GM19372 (cell line): ENCODE results near the gene C17orf107.

Experiments
- ATAC-seq: cut with Tn5 transposase; IDR thresholded peaks from one replicate; pipeline ENCODE4 v1.9.1; 2021; ENCODE audit warnings: mild to moderate bottlenecking, low read depth, moderate library complexity; ENCODE audit not compliant: unreplicated experiment

C17orf107 gene

DNA sequence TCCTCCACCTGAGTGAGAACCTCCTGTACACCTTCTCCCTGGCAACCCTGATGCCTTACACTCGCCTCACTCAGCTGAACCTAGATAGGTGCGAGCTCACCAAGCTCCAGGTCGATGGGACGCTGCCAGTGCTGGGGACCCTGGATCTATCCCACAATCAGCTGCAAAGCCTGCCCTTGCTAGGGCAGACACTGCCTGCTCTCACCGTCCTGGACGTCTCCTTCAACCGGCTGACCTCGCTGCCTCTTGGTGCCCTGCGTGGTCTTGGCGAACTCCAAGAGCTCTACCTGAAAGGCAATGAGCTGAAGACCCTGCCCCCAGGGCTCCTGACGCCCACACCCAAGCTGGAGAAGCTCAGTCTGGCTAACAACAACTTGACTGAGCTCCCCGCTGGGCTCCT, 33.4 kb downstream of the C17orf107 start:
- no peak for ATAC-seq

DNA sequence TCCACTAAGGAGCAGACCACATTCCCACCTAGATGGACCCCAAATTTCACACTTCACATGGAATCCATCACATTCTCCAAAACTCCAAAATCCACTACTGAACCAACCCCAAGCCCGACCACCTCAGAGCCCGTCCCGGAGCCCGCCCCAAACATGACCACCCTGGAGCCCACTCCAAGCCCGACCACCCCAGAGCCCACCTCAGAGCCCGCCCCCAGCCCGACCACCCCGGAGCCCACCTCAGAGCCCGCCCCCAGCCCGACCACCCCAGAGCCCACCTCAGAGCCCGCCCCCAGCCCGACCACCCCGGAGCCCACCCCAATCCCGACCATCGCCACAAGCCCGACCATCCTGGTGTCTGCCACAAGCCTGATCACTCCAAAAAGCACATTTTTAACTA, 34.3 kb downstream of the C17orf107 start:
- no peak for ATAC-seq

DNA sequence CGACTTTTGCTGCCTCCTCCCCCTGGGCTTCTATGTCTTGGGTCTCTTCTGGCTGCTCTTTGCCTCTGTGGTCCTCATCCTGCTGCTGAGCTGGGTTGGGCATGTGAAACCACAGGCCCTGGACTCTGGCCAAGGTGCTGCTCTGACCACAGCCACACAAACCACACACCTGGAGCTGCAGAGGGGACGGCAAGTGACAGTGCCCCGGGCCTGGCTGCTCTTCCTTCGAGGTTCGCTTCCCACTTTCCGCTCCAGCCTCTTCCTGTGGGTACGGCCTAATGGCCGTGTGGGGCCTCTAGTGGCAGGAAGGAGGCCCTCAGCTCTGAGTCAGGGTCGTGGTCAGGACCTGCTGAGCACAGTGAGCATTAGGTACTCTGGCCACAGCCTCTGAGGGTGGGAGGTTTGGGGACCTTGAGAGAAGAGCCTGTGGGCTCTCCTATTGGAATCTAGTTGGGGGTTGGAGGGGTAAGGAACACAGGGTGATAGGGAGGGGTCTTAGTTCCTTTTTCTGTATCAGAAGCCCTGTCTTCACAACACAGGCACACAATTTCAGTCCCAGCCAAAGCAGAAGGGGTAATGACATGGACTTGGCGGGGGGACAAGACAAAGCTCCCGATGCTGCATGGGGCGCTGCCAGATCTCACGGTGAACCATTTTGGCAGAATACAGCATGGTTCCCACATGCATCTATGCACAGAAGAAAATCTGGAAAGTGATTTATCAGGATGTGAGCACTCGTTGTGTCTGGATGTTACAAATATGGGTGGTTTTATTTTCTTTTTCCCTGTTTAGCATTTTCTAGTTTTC, 35.0 kb downstream of the C17orf107 start:
- ATAC-seq = no peak

DNA sequence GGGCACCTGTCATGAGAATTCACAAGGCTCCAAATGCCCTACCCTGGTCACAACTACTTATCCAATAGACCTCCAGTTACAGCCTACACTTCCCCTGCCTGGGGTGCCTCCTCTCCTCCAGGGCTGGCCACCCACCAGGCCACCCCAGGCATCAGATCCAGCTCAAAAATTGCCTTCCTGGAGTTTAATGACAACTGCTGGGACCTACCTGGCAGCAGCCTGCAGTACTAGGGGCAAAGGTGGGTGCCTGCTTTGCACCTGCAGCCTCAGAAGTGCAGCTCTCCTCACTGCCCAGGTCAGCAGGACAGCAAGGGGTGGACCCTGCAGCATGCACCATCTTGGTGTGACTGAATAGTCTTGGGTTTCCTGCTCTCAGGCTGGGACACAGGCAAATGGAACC, 36.3 kb downstream of the C17orf107 start:
- no peak for ATAC-seq

DNA sequence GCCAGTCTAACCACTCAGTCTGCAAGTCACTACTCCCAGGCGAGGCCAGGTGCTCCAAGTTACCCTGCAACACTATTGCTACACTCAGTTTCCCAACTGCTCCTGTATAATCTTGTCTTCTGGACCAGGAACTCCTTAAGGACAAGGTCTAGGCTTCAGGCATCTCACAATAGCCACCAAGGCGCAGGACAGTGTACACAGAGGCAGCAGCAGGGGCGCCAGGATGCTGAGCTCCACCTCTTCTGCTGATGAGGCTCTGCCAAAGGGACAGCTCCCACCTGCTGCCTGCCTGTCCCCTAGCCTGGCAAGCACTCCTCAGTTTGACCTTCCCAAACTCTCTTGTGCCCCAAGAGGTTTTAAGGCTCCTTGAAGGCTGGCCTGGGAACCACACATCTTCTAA, 37.1 kb downstream of the C17orf107 start:
- no peak for ATAC-seq

DNA sequence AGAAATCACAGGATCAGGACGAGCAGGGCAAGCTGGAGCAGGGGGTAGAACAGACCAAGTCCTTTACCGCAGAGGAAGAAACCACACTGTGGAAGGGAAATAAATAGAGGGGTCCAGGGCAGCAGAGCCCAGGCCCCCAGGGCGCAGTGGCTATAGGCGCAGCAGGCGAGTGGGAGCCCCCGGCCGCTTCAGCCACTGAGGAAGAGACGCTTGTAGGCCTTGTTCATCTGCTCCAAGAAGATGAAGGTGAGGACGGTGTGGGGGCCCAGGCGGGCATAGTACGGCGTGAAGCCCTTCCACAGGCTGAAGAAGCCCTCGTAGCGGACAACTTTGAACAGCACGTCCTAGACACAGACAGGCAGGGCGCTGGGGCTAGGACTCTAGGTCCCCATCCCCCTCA, 38.2 kb downstream of the C17orf107 start:
- ATAC-seq = no peak

DNA sequence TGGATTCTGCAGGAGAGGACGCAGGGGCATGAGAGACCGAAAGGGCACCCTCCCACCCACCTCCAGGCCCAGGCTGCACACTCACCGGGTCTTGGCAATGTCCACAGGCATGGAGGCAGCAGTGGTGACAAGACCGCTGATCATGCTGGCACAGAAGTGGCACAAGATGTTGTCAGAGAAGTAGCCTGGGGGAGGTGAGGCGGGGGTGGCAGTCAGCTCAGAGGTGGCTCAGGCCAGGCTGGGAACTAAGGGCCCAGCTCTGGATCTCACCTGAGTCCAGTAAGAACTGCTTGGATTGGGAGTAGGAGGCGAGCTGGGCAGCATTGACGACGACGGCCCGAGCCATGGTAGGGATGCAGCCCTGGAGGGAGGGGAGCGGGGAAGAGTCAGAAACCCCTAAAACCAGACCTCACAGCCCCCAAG, 38.7 kb downstream of the C17orf107 start:
- ATAC-seq = no peak

DNA sequence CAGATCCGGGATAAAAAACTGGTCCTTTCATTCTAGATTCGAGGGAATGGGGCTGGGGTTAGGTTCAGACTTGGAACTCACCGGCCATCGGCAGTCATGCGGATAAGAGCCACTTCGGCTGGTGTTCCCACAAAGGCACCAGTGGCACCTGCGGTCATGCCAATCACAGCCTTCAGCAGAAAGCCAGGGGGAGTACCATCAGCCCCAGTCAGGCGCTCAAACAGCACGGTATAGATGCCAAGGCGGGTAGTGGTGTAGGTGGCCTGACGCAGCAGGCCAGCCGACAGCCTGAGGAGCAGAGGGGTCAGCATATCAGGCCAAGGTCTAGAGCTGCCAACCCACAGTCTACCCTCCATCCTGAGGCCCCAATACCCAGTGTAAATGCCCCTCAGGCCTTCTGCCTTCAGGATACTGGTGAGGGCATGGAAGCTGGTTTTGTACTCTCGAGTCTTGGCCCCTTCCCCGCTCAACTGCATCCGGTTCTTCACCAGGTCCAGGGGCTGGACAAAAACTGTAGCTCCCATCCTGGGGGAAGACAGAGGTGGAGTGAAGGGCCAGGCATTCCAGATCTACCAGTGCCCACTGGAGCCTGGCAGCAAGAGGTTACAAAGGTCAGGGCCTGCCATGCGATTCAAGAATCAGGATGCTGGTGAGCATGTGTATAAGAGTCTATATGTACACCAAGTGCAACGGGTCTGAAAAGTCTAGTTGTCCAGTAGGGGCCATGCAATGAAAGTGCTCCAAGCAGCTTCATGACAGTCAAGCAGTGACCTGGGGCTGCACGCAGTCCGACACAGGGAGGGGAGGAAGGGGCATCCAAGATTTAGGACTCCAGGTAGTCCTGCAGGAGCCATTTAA, 39.6 kb downstream of the C17orf107 start:
- ATAC-seq = no peak

DNA sequence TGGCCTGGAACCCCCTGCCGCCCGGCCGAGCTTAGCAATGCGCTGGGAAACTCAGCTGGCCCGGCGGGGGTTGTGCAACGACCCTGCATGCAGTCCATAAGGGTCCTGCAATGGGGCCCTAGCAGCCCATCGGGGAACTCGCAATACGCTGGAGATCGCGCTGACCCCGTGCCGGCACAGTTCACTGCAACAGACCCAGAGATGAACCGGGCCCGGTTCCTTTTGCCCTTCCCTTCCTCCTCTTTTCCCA, 40.1 kb downstream of the C17orf107 start:
- peak; percentile 8 for ATAC-seq

DNA sequence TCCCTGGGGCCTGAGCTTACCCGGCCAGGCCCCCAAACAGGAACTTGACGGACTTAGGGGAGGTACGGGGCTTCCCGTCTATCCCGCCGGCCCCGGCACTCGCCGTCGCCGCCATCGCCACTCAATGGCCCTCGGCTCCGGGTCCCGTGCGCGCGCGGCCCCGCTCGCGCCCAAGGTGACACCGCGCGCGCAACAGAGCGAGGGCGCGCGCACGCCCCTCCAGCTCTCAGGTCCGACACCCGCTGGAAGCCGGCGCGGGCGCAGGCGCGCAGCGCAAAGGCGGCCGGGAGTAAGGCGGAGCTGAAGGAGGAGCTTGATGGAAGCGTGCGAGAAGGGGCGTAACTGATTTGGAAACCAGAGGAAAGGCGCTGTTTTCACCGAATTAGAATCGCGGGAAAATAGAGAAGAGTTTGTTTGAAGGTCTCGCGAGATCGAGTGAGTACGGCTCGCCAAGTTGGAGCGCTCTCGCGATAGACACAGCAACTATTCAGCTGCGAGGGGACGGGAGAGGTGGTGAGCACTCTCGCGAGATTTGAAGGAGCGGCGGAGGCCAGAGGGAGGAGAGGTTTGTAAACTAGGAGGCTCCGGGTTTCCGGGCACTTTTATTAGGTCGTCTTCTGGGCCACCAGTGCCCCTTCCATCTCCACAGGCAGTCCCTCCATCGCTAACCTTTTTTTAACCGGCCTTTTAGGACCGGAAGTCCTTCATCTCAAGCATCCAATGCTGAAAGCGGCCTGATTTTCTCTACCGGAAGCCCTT, 40.6 kb downstream of the C17orf107 start, which contains the start of the genes RNF167 and SLC25A11:
TSS of gene RNF167 (plus strand) at position 473 of the 759 bp plus-strand sequence. CDS start 642 bp downstream, outside the sequence.
TSS of gene SLC25A11 (minus strand) at position 251 of the 759 bp plus-strand sequence. CDS start at position 115, 136 bp downstream.
- ATAC-seq = peak; percentile 85

DNA sequence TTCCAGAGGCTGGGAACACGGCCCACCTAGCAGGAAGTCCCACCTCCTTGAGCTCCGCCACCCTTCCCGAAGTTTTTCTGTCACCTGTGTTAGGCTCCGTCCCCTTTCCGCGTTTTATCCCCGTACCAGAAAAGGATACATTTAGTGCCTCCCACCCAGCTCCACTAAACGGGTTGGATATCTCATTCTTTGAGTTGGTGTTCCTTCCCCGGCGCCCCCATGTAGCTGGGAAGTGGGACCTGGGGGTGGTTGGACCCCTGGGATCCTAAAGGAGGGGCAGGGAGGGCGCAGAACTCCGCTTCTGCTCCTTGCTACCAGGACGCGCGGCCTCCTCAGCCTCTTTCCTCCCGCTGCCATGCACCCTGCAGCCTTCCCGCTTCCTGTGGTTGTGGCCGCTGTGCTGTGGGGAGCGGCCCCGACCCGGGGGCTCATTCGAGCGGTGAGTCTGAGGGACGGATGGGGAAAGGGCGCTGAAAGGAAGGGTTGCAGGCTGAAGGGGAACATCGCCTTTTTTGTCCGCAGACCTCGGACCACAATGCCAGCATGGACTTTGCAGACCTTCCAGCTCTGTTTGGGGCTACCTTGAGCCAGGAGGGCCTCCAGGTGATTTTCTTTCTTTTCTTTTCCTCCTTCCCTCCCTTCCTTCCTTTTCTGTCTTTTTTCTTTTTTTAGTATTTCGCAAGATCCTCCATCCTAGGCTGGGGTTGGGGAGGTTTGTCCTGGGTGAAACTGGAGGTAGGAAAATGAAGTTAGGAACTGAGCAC, 41.4 kb downstream of the C17orf107 start:
- ATAC-seq = no peak

DNA sequence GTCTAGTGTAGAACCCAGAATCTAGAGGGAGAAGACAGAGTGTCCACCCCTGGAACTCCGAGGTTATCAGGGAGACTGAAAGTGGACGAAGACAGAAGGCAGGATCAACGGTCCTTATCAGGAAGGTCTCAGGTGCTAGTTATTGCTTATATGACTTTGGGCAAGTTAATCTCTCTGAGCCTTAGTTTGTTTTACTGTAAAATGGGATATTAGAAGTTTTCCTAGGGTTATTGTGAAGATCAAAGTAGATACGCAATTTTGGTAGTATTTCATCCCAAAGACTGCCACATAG, 41.9 kb downstream of the C17orf107 start:
- ATAC-seq = no peak

DNA sequence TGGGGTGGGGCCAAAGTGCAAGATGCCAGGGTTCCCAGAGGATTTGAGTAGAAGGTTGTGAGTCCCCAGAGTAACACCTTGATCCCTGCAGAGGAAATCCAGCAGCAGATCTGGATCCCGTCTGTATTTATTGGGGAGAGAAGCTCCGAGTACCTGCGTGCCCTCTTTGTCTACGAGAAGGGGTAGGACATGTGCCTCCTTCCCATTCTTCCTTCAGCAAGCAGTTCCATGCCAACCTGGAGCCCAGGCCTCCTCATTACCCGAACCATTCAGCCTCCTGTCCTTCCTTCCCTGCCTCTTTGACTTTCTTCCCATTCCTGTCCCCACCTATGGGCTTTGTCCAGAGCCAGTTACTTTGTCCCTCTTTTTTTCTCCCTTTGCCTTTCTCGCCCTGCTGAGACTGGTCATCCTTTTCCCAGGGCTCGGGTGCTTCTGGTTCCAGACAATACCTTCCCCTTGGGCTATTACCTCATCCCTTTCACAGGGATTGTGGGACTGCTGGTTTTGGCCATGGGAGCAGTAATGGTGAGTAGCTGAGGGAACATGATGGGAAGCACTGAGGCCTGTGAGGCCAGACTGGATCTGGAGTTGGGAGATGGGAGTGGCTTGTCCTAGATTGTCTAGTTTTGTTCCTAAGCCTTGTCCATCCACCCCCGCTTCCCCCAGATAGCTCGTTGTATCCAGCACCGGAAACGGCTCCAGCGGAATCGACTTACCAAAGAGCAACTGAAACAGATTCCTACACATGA, 43.6 kb downstream of the C17orf107 start:
- ATAC-seq = no peak

DNA sequence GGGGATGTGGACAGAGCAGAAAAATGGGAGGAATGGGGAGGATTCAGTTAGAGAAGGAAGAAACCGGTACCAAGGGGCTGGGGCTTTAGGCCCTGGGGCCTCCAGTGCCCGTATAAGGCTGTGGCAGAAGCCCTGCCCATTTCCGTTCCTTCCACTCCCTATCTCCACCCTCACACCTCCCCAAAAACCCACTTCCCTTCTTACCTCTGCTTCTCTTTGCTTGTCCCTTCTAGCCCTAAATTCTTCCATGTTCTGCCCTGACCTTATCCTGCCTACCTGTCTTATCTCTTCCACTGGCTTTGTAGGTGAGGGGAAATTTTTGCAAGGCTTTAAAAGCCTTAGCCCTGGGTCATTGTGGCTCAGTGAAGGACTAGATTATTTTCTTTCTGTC, 44.8 kb downstream of the C17orf107 start:
- ATAC-seq = no peak

DNA sequence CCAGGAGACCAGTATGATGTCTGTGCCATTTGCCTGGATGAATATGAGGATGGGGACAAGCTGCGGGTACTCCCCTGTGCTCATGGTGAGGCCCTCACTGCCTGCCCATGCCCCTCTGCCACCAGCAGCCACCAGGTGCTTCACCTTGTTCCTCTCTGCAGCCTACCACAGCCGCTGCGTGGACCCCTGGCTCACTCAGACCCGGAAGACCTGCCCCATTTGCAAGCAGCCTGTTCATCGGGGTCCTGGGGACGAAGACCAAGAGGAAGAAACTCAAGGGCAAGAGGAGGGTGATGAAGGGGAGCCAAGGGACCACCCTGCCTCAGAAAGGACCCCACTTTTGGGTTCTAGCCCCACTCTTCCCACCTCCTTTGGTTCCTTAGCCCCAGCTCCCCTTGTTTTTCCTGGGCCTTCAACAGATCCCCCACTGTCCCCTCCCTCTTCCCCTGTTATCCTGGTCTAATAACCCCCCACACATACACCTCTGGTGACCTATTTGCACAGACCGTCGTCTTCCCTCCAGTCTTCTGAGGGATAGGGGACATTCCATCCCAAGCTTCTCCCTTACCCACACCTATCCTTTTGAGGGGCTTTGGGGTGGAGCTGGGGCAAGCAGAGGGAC, 45.3 kb downstream of the C17orf107 start:
- ATAC-seq = no peak

DNA sequence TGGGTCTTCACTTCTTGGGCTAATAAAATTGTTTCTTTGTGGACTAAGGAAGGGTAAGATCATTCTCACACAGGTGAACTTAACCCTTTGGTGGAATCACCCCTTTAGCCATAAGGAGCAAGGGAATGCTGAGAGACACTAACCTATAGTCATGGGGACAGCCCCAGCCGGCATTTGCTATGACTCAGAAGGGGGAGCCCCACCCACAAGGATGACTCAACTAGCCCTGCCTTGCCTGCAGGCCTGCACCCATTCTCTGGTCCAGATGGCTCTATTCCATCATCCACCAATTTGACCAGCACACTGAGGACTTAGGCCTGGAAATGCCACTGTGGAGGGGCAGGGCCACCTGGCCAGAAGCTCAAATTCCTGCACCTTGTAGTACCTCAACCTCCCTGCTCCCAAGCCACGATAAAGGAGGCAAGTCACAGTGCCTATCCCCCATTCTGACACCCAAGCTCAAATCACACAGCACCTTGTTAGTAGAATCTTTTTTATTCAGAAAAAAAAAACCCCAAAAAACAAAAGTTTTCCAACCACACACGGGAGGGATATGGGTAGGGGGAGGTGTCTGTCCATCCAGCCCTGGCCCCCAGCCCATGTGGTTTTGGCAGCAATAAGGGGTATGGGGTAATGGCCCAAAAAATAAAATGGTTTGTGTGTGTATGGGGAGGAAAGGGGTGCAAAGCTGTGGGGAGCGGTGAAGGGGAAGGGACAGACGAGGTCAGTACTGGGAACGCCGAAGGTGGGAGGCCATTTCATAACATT, 46.0 kb downstream of the C17orf107 start:
- no peak for ATAC-seq

DNA sequence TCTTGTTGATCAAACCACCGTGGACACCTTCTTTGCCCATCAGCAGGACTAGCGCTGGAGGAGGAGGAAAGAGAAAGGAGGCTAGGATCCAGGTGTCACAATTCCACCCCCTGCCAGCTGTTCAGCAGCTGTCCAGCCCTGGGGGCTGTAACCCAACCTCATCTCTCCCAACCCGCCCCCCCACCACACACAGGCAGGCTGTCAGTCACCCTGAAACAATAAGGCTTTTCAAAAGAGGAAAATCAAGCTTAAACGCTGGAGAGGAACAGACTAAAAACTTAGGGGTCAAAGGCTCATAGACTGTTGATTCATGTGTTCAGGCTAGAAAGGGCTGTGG, 46.6 kb downstream of the C17orf107 start:
- no peak for ATAC-seq

DNA sequence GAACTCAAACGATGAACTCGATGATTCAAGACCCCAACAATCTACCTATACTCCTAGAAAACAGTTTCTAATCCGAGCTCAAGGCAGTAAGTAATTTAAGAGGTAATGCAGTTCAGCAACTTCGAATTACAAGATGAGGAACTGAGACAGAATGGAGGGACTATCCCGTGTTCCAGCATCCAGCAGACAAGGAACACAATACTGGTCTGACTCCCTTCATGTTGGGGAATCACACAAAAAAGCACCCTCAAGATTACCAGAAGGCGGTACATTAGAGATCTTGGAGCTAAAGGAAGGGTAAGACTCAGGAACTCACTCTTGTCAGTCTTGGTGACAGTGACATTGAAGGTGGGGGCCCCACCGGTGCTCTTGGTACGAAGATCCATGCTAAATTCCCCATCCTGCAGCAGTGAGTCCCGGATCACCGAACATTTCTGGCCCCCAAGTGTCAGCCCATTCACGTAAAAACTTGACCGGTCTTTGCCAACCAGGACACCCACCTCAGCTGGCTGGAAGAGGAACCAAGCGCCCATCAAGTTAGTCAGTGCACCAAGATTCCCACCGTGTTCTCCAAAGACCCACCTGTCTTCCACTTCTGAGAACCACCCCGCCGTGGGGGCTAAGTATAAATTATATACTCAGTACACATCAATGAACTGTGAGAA, 47.1 kb downstream of the C17orf107 start:
- no peak for ATAC-seq
